Right cardiac atrium (tissue), 5 donors: Measurements from ENCODE around the gene P3R3URF. TPM values are rescaled to one million over a fixed set of nuclear protein-coding genes. Genes with fewer than 3 reads are reported as not detected.

Experiments used
- ATAC-seq, 2 donors: fragments of 200-7000 bp; cut with Tn5 transposase; one replicate each; pipeline versions ENCODE4 v1.8.0 to v1.9.1; 2020; ENCODE audit warnings: moderate library complexity in 2 of 2, mild to moderate bottlenecking in 1 of 2
- DNase-seq, 3 donors: peaks; one replicate each; pipeline ENCODE4 v3.0.0-alpha.2; 2020
- H3K27ac ChIP-seq: one replicate; pipeline ENCODE4 v1.5.1; 2013; ENCODE audit warnings: mild to moderate bottlenecking, low read length, control low read depth, moderate library complexity
- H3K27me3 ChIP-seq: one replicate; pipeline ENCODE4 v1.6.1; 2013; ENCODE audit not compliant: control insufficient read depth, insufficient read depth
- H3K4me1 ChIP-seq: one replicate; pipeline ENCODE4 v1.6.1; 2013; ENCODE audit warnings: low read length; ENCODE audit not compliant: control insufficient read depth, insufficient read depth
- H3K4me3 ChIP-seq: one replicate; pipeline ENCODE4 v1.5.1; 2013; ENCODE audit warnings: low read length, control low read depth
- H3K9me3 ChIP-seq: one replicate; pipeline ENCODE4 v1.6.1; 2013; ENCODE audit warnings: low read length; ENCODE audit not compliant: control insufficient read depth
- WGBS: extraction: QIAGEN DNeasy Blood & Tissue Kit; methylation state at CpG from one replicate; pipeline ENCODE4 v1.1.7; 2013; 5-methylcytosine and 5-hydroxymethylcytosine counted together
- intact Hi-C, 4 donors: fragments of 100-400 bp; cut with DNase I; formaldehyde crosslinking; loops; one replicate each; pipeline versions ENCODE4 v1.11.0 to v1.14.0; 2022 to 2023
- polyA plus RNA-seq: library from polyadenylated mRNA; stranded (reverse); fragments of 200-250 nt; gene quantifications from one replicate; pipeline ENCODE4 v1.2.3, GENCODE V29; 2013
- total RNA-seq, 4 donors: library from RNA; stranded (reverse); fragmentation: NEBNext Ultra II Directional; extraction: Animal tissue kit (Norgen Biotek cat#: 25700); gene quantifications; one replicate each; pipeline ENCODE4 v1.2.1, GENCODE V29; 2021
- donor health status: healthy with polysubstance abuse.
- donor health status: DM: no; HTN: yes; CAD: no.
- donor health status: DM: no; HTN: no; CAD: no.
- donor health status: DM: no; HTN: yes; CAD: no; lungs with severe emphysema.
- donor health status: DM: yes; HTN: yes; CAD: no.

Gene P3R3URF
- total and polyA plus RNA-seq, 5 donors: not detected

DNA sequence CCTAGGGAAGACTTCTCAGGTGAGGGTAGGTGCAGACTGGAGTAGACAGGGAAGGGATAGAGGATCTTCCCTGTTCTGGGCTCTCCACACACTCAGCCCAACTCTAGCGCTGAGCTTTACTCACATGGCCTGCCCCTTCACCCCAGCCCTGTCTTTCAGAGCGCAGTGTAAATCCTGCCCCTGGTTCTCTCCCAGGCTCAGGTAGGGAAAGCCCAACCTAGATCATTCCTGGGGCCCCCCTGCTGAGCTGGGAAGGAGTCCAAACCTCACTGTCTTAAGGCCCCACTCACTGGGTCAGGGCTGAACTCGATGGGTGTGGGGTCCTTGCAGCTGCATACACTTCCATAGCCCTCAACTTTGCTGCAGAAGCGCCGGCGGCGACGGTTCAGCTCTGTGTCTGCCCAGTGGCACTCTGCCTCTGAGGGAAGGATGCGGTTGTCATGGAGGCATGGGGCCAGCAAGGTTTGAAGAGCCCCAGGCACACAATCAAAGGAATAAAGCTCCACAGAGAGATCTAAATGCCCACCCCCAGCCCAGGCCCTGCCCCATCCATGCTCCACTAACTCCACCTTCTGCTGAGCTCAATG, 17.8 kb upstream of the P3R3URF start:
- intact Hi-C loops: no loop called here
- ATAC-seq (no peak), DNase-seq (no peak)
- Histone ChIP-seq H3K9me3 (no peaks in the 10 kb centered on the region), H3K4me1 (no peaks in the 10 kb centered on the region), H3K27me3 (no peaks in the 10 kb centered on the region), H3K27ac (no peak overlapping the region), H3K4me3 (no peak overlapping the region)
- 91% methylated on average over 9 of the region's 9 CpGs for WGBS

DNA sequence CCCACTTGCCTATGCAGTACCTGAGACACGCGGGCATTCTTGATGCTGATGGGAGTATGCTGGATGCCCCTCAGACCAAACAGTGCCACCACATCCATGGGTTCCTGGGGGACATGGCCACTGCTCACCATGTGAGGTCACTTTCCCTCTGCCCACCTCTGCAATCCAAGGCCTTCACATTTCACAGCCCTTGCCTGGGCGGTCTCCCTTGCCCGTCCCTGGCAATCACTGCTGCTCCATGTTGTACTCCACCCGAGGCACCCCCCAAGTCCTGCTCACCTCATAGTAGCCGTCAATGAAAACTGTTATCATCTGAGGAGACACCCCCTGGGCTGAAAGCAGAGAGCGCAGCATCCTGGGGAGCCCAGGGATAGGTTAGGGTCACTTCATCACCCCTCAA, 17.0 kb upstream of the P3R3URF start:
- 96% methylated on average over 7 of the region's 7 CpGs for WGBS
- Histone ChIP-seq H3K4me3 (no peak overlapping the region), H3K9me3 (no peaks in the 10 kb centered on the region), H3K27me3 (no peaks in the 10 kb centered on the region), H3K27ac (no peak overlapping the region), H3K4me1 (no peaks in the 10 kb centered on the region)
- intact Hi-C loops: no loop called here
- ATAC-seq (no peak), DNase-seq (no peak)

DNA sequence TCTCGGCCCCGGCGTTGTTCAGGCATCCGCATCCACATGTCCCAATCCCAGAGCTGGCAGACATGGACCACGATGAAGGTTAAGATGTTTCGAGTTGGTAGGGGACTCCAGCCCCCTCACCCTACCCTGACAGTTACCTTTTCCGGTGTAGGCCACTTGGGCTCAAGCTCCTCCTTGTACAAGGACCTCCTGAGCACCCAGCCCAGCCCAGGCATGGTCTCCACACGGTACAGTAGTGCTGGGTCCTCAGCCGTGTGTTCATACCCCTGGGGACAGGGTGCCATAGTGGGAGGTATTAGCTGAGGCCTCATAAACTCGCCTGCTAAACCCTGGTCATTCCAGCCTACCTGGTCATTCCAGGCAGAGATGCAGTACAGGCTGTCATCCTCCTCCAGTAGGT, 15.9 kb upstream of the P3R3URF start:
- no peak overlapping the region for H3K4me3 ChIP-seq
- WGBS: 95% methylated on average over 10 of the region's 10 CpGs
- no peaks in the 10 kb centered on the region for H3K9me3 ChIP-seq
- DNase-seq (no peak), ATAC-seq (no peak)
- intact Hi-C loops: no loop called here
- no peak overlapping the region for H3K27ac ChIP-seq
- H3K4me1 ChIP-seq: no peaks in the 10 kb centered on the region
- H3K27me3 ChIP-seq: no peaks in the 10 kb centered on the region

DNA sequence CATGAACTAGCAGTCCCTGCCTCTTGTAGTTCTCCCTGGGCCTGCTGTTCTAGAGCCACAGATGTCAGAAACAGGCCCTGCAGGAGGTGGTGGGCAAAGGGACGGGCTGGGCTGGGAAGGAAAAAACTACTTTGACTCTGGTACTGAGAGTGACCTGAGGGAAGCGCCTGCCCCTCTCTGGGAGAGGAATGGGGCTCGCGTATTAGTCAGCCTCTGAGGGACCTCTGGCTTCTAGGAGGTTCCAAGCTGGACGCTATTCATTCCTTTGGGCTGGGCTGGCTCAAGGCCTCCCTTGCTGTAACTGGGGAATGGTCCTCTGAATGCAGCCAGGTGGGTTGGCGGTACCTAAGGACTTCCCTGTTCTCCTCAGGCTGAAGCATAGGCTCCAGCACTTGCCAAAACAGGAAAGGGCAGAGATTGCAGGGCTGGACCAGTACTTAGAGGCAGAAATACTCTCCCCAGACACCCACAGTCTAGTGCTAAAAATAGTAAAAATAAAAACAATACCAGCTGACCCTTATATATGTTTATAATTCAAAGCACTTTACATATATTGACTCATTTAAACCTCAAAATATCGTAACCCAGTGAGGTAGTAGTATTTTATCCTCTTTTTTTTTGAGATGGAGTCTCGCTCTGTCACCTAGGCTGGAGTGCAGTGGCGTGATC, 14.9 kb upstream of the P3R3URF start:
- Histone ChIP-seq H3K27me3 (no peaks in the 10 kb centered on the region), H3K9me3 (no peaks in the 10 kb centered on the region), H3K4me3 (no peak overlapping the region), H3K4me1 (no peaks in the 10 kb centered on the region), H3K27ac (no peak overlapping the region)
- ATAC-seq (no peak), DNase-seq (no peak)
- intact Hi-C loops: no loop called here
- WGBS: 92% methylated on average over 9 of the region's 9 CpGs

DNA sequence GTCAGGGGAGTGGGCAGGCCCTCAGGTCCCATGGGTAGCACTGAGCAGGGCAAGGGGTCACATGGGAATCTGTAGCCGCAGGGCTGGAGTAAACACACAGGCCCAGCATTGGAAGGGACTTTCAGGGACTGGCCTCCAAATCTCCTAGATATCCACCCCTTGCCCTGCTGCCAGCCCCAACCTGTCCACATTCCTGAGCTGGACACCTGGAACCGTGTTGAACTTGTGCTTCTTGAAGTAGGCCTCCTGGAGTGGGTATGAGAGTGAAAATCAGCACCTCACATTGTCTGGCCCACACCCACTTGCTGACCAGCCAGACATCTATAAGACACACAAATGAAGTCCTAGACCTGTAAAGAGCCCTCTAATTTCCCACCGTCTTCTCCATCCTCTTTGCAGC, 14.3 kb upstream of the P3R3URF start:
- 85% methylated on average over 3 of the region's 3 CpGs for WGBS
- no peak overlapping the region for H3K4me3 ChIP-seq
- H3K27me3 ChIP-seq: no peaks in the 10 kb centered on the region
- intact Hi-C loops: no loop called here
- no peaks in the 10 kb centered on the region for H3K9me3 ChIP-seq
- DNase-seq (no peak), ATAC-seq (no peak)
- H3K27ac ChIP-seq: no peak overlapping the region
- peaks cover 3% of the 10 kb centered on the region for H3K4me1 ChIP-seq

DNA sequence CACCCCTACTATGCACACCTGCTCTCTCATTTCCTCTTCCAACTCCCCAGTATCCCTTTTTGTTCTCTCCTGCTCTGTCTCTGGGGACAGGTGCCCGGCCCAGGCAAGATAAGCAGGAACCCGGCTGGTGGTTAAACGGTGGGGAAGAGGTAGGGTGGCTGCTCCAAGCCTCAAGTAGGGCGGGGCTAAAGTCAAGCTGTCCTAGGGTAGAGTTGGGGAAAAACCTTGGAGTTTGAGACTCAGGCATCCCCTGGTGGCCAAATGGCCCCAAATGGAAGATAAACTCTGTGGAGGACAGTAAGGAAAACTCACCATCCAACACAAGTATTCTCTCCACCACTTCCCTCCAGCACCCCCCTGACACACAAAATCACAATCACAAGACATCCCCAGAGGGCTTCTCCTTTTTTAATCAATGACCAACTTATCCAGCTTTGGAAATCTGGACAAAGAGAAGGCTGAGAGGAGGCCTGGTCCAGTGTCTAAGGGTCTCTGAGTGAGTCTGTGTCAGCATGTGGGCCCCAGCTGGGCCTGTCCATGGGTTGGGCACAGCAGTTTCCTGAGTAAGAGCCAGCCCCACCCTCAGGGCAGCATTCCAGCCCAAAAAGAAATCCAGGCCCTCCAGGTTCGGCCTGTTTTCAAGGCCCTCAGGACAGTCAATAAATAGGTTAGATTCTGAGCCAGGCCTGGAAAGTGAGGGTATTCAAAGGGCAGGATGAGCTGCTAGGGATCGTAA, 12.2 kb upstream of the P3R3URF start:
- peak; percentile 6 to 68 for ATAC-seq
- H3K4me1 ChIP-seq: peaks cover 8% of the 10 kb centered on the region
- no peak overlapping the region for H3K4me3 ChIP-seq
- no peaks in the 10 kb centered on the region for H3K27me3 ChIP-seq
- H3K9me3 ChIP-seq: no peaks in the 10 kb centered on the region
- H3K27ac ChIP-seq: no peak overlapping the region
- DNase-seq: peak in 2 of 3 donors; percentile 59 to 77
- intact Hi-C loops: no loop called here
- WGBS: 80% methylated on average over 6 of the region's 6 CpGs

DNA sequence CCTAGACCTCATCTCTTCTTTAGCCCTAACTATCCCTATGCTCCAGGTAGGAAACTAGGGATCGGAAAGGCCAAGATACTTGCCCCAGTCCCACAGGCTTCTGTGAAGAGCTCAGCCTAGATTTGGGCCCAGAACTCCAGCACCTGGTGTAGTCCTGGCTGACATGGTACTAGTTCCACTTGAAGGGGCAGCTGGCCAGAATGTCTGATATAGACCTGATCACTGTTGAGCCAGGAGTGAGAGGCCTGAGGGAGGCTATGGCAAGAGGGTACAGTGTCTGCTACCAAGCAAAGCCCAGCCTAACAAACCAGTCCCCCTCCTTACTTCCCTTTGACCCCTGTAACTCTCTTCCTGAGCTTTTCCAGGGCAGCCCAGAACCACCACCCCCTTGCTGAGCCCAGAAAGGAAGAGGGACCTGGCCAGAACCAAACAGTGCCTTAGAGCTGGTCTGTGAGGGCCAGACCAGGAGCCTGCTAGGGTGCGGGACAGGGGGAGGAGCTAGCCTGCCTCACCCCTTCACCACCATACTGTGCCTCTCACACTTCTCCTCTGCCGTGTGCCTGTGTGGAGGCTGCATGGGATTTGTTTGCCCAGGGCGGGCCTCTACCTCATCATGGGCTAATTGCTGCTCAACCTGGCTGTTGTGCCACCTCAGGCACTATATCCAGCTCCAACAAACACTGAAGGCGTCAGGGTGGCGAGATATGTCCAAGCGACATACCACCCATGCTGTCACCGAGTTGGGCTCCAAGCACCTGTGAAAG, 11.0 kb upstream of the P3R3URF start:
- peaks cover 13% of the 10 kb centered on the region for H3K4me1 ChIP-seq

DNA sequence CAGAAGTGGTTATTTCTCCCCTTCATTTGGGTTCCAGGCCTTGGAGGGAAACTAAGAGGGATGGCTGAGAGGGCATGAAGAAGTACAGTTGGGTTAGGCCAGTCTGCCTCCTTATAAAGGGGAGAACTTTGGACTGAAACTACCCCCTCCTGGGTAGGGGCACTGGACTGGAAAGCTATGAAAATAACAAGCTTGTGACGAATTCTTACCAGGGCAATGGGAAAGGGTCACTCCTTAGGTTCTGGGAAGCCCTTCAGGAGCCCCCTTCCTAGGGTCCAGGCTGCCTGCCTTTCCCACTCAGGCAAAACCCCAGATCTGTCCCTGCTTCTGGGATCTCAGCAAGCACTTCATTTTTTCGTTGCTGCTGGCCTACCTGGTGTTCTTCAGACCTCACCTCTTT, 9.8 kb upstream of the P3R3URF start:
- 84% methylated on average over 2 of the region's 2 CpGs for WGBS
- Histone ChIP-seq H3K27me3 (no peaks in the 10 kb centered on the region), H3K4me1 (peaks cover 13% of the 10 kb centered on the region), H3K27ac (no peak overlapping the region), H3K4me3 (no peak overlapping the region), H3K9me3 (no peaks in the 10 kb centered on the region)
- intact Hi-C loops: no loop called here
- DNase-seq: no peak
- no peak for ATAC-seq

More for the DNA sequence above, 11.0 kb upstream of the P3R3URF start:
- ATAC-seq (peak in 1 of 2 donors; percentile 19), DNase-seq (peak in 1 of 3 donors; percentile 7)
- H3K4me3 ChIP-seq: no peak overlapping the region
- 75% methylated on average over 8 of the region's 8 CpGs for WGBS
- no peaks in the 10 kb centered on the region for H3K27me3 ChIP-seq
- no peaks in the 10 kb centered on the region for H3K9me3 ChIP-seq
- H3K27ac ChIP-seq: peak overlapping the region; percentile 14
- intact Hi-C loops: no loop called here

DNA sequence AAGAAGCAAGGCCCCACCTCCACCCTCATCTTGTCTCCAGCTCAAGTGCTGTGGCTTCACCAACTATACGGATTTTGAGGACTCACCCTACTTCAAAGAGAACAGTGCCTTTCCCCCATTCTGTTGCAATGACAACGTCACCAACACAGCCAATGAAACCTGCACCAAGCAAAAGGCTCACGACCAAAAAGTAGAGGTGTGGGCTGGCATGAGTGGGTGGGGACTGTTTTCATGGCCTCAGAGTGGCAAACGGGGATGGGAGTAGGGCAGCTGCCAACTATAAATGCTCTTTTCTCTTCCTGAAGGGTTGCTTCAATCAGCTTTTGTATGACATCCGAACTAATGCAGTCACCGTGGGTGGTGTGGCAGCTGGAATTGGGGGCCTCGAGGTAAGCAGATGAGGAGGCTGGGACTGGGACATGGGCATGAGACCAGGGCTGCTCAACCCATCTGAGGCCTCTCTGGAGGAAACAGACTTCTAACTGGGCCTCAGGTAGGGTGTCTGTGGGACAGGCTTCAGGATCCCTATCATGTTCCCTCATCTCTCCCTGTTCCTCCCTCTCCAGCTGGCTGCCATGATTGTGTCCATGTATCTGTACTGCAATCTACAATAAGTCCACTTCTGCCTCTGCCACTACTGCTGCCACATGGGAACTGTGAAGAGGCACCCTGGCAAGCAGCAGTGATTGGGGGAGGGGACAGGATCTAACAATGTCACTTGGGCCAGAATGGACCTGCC, 8.8 kb upstream of the P3R3URF start:
- H3K4me3 ChIP-seq: no peak overlapping the region
- H3K9me3 ChIP-seq: no peaks in the 10 kb centered on the region
- 70% methylated on average over 7 of the region's 7 CpGs for WGBS
- no peak for DNase-seq
- no peak for ATAC-seq
- no peaks in the 10 kb centered on the region for H3K27me3 ChIP-seq
- peaks cover 13% of the 10 kb centered on the region for H3K4me1 ChIP-seq
- intact Hi-C loops: no loop called here
- H3K27ac ChIP-seq: peak overlapping the region; percentile 28

DNA sequence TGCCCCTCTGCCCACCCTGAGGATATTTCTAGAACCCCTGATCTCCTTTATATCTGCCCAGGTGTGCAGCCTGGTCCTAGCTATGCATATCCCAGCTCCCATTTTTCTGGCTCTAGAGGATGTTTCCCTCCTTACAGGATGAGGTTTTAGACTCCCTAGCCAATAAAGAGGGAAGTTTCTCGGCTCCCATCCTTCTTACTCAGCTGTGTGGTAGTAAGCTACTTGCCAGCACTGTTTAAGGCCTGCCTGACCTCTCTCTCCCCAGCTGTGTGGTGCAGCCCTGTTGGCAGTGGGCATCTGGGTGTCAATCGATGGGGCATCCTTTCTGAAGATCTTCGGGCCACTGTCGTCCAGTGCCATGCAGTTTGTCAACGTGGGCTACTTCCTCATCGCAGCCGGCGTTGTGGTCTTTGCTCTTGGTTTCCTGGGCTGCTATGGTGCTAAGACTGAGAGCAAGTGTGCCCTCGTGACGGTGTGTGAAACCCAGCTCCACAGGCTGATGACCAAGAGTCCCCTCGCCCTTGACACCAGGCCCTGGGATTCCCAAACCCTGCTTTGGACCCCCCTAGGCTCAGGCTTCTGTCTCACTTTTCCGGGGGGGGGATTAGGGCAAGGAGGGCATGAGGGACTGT, 7.8 kb upstream of the P3R3URF start:
- Histone ChIP-seq H3K27me3 (no peaks in the 10 kb centered on the region), H3K4me1 (peaks cover 13% of the 10 kb centered on the region), H3K9me3 (no peaks in the 10 kb centered on the region), H3K27ac (peak overlapping the region; percentile 85), H3K4me3 (no peak overlapping the region)
- no peak for ATAC-seq
- DNase-seq: no peak
- intact Hi-C loops: no loop called here
- WGBS: 82% methylated on average over 12 of the region's 12 CpGs
